ENCODE results near the gene CD82. TPM values are rescaled to one million over a fixed set of nuclear protein-coding genes. Genes with fewer than 3 reads are reported as not detected.
A peak's percentile ranks its signal among the peaks of the same experiment; 100 is the strongest.

Gene CD82
- total and polyA plus RNA-seq, 3 donors from 2014 or later = 5.0 to 13.7 (median 13.0) TPM

- Histone ChIP-seq H3K27me3 (no peaks in the 10 kb centered on the region), H3K4me3 (peak overlapping the region in 1 of 2 donors; percentile 54), H3K27ac (peak overlapping the region; percentile 83 to 96), H3K9me3 (no peaks in the 10 kb centered on the region), H3K36me3 (ENCODE audit: low read depth, missing control alignments) (no peaks in the 10 kb centered on the region), H3K4me1 (peaks cover 22% of the 10 kb centered on the region)
- no peak for TF ChIP-seq CTCF (IDR thresholded peaks at IDR 0.05)
- WGBS, 2 donors = 15 to 20% methylated on average over 7 of the region's 7 CpGs
- DNase-seq = peak; percentile 75
- intact Hi-C loops (cut with DNase I; ENCODE audit: low total_unique reads) = no loop called here
These were observed 1.3 kb upstream of the CD82 start for GRCh38 chr11:44564166-44564565.

GRCh38 chr11:44564670-44565210 lies 723 bp upstream of the CD82 start:
- 0% methylated on average over 13 to 22 of the region's 22 CpGs for WGBS, 2 donors
- H3K27ac ChIP-seq = peak overlapping the region; percentile 83 to 96
- H3K4me3 ChIP-seq = peak overlapping the region; percentile 54 to 62
- peak; percentile 74 for DNase-seq
- intact Hi-C loops (cut with DNase I; ENCODE audit: low total_unique reads) = no loop called here
- H3K27me3 ChIP-seq = no peaks in the 10 kb centered on the region
- H3K9me3 ChIP-seq = no peaks in the 10 kb centered on the region
- H3K4me1 ChIP-seq = peaks cover 23% of the 10 kb centered on the region
- TF ChIP-seq POLR2A (IDR thresholded peaks at IDR 0.05) (no peak), CTCF (IDR thresholded peaks at IDR 0.05) (no peak)
- no peaks in the 10 kb centered on the region for H3K36me3 ChIP-seq (ENCODE audit: low read depth, missing control alignments)

GRCh38 chr11:44565953-44566949 lies 788 bp downstream of the CD82 start:
- WGBS, 2 donors = 43 to 46% methylated on average over 11 to 17 of the region's 17 CpGs
- TF ChIP-seq CTCF (IDR thresholded peaks at IDR 0.05) (no peak), POLR2A (IDR thresholded peaks at IDR 0.05) (no peak)
- intact Hi-C loops (cut with DNase I; ENCODE audit: low total_unique reads) = no loop called here
- Histone ChIP-seq H3K9me3 (no peaks in the 10 kb centered on the region), H3K4me1 (peaks cover 23% of the 10 kb centered on the region), H3K27me3 (no peaks in the 10 kb centered on the region), H3K36me3 (ENCODE audit: low read depth, missing control alignments) (no peaks in the 10 kb centered on the region), H3K27ac (peak overlapping the region in 1 of 2 donors; percentile 22), H3K4me3 (peak overlapping the region; percentile 54 to 62)
- DNase-seq = no peak

- DNase-seq = no peak
- H3K4me1 ChIP-seq = peaks cover 23% of the 10 kb centered on the region
- no peaks in the 10 kb centered on the region for H3K36me3 ChIP-seq (ENCODE audit: low read depth, missing control alignments)
- intact Hi-C loops (cut with DNase I; ENCODE audit: low total_unique reads) = no loop called here
- WGBS, 2 donors = 89 to 92% methylated on average over 11 of the region's 11 CpGs
- no peak overlapping the region for H3K4me3 ChIP-seq
- H3K9me3 ChIP-seq = no peaks in the 10 kb centered on the region
- no peak overlapping the region for H3K27ac ChIP-seq
- no peak for TF ChIP-seq CTCF (IDR thresholded peaks at IDR 0.05)
- no peak for TF ChIP-seq POLR2A (IDR thresholded peaks at IDR 0.05)
- no peaks in the 10 kb centered on the region for H3K27me3 ChIP-seq
These were observed 1.8 kb downstream of the CD82 start for GRCh38 chr11:44566952-44567875.
